DMS53 (cell line): Measurements from ENCODE around the gene SULT1E1.

ENCODE experiments used
- DNase-seq: peaks from one replicate; lab custom pipeline; 2025; lab: John Stamatoyannopoulos, UW

Gene SULT1E1, protein sequence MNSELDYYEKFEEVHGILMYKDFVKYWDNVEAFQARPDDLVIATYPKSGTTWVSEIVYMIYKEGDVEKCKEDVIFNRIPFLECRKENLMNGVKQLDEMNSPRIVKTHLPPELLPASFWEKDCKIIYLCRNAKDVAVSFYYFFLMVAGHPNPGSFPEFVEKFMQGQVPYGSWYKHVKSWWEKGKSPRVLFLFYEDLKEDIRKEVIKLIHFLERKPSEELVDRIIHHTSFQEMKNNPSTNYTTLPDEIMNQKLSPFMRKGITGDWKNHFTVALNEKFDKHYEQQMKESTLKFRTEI

DNA sequence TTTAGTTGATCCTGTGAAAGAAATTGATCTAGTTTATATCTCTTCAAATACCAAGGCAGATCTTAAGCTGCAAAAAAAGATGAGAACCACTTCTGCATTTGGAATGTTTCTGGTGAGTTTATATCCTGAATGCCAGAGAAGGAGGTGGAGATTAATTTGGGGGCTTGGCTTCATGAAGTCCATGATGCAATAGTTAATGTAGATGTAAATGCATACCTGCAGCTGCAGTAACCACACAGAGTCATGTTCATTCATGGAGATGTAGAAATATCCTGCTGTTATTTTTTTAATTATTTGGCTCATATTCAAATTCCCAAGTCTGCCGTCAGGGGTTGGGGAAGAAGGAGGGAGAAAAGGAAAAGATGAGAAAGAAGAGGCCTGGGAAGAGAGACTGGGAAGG, at the start of gene SULT1E1:
Gene SULT1E1, minus strand, starts transcription at position 94 of the 400 bp plus-strand sequence. CDS start 2,501 bp downstream, outside the sequence.
- no peak for DNase-seq

DNA sequence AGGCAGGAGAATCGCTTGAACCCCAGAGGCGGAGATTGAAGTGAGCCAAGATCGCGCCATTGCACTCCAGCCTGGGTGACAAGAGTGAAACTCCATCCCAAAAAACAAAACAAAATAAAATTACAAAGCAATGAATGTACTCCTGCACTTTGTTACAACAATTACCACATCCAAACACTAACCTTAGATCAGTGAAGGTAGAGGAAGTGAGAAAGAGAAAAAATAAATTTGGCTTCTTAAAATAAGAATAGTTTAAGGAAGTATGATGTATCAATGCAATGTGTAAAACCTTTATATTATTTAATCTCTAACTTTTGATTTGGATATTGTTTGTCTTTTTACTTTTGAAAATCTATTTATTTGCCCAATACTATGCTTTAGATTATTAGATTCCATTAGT, 49.2 kb upstream of the SULT1E1 start:
- no peak for DNase-seq

GRCh38 chr4:69907151-69907550, 47.2 kb upstream of the SULT1E1 start:
- no peak for DNase-seq

- DNase-seq, result peak; percentile 53
These were observed 36.7 kb upstream of the SULT1E1 start for GRCh38 chr4:69896530-69897116.

GRCh38 chr4:69894721-69895120, 34.8 kb upstream of the SULT1E1 start:
- DNase-seq, result no peak

DNA sequence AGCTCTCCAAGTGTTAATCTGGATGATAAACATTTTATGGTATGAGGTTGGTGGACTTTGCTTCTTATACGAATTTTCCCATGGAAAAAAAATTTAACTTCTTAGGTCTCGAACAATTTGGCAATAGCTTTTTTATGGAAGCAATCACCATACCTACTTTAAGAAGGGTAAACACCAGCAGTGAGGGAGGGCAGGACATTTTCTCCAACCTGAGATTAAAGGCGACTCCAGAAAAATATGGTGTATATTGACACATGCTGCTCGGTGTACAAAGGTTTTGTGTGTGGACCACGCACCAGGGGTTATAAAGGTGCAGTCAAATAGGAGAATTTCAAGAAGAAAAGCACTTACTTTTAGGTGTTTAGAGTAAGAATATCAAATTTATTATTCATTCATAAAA, 34.2 kb upstream of the SULT1E1 start:
- DNase-seq, result no peak

- no peak for DNase-seq
These were observed 28.4 kb upstream of the SULT1E1 start for GRCh38 chr4:69888336-69888735.

- no peak for DNase-seq
These were observed 22.2 kb upstream of the SULT1E1 start for GRCh38 chr4:69882150-69882549.

DNA sequence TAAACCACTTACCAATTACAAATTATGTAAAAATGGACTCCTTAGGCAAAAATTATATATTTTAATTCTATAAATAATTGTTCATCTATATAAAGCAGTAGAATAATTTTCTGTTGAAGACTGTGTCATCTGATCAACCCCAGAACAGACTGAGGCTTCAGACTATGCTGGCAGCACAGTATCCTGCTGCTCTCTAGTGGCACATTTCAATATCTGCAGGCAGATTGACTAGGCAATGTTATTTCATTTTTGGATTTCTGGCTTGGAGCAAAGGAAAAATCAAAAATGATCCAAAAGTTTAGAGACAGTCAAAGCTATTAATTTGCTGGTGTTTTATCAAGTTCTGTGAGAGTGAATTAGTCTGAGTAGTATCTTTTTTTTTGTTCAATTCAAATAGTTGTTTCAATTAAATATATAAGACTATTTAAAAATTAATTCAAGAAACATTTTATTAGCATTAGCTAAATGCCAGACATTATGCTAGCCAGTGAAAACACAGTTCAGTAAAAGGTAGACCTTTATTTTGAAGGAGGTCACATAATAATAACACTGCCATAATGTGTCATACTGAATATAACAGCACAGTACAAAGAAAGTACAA, 21.3 kb upstream of the SULT1E1 start:
- DNase-seq, result peak; percentile 69

GRCh38 chr4:69878250-69878649, 18.3 kb upstream of the SULT1E1 start:
- no peak for DNase-seq

DNA sequence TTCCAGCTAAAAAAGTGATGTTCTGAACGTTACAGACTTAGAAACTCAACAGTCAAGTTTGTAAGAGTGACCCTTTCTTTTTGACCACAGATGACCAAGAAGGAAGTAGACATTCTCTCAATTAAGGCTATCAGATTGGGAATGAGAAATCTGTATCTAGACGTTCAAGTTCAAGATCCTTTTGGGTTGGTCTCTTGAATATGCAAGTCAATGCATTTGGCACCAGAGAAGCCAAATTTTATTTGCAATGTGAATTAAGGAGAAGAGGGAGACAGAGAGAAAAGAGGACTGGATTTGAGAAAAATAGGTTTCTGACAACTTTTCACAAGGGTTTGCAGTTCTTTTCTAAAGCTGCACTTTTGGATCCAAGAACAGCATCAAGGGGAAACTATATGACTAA, 17.5 kb upstream of the SULT1E1 start:
- DNase-seq, result no peak

DNA sequence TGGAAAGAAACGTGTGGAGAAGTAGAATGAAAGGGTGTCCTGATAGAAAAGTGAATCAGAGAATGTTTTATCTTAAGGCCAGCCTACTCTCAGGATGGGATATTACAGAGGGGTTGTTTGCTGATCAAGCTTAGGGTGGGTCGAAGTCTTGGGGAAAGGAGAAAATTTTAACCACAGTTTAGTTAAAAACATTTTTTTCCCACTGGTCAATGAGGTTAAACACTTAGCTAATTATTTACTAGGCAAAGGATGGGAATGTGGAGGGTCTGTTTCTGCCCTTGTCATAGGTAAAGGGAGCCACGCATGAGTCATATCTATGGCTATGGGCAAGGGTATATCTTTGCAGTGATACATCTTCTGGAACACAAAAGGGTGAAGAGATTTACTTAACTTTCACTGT, 16.1 kb upstream of the SULT1E1 start:
- DNase-seq, result peak; percentile 39

- DNase-seq, result no peak
These were observed 15.6 kb upstream of the SULT1E1 start for GRCh38 chr4:69875576-69875975.

- DNase-seq, result no peak
These were observed 14.6 kb upstream of the SULT1E1 start for GRCh38 chr4:69874507-69874906.

- DNase-seq, result no peak
These were observed 1.8 kb upstream of the SULT1E1 start for GRCh38 chr4:69861756-69862155.

- no peak for DNase-seq
These were observed 765 bp upstream of the SULT1E1 start for GRCh38 chr4:69860521-69861298.

GRCh38 chr4:69859140-69859685, 732 bp downstream of the SULT1E1 start:
- no peak for DNase-seq

- peak; percentile 19 for DNase-seq
These were observed 1.3 kb downstream of the SULT1E1 start for GRCh38 chr4:69858690-69859089.

- no peak for DNase-seq
These were observed 4.1 kb downstream of the SULT1E1 start for GRCh38 chr4:69855822-69856221.

- DNase-seq, result no peak
These were observed 10.0 kb downstream of the SULT1E1 start for GRCh38 chr4:69849969-69850368.

DNA sequence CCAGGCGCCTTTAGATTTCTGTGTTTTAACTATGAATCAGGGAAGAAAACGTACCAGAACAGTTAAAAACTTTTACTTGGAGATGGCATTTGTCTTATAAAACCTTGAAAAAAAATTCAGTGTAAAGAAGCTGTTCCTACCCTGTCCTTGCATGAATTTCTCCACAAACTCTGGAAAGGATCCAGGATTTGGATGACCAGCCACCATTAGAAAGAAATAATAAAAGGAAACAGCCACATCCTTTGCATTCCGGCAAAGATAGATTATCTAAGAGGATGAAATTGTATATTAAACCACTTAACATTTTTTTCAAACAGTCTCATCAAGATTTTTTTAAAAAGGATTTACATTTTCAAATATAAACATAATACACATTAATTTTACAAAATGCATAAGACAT, 10.6 kb downstream of the SULT1E1 start:
- DNase-seq, result no peak

DNA sequence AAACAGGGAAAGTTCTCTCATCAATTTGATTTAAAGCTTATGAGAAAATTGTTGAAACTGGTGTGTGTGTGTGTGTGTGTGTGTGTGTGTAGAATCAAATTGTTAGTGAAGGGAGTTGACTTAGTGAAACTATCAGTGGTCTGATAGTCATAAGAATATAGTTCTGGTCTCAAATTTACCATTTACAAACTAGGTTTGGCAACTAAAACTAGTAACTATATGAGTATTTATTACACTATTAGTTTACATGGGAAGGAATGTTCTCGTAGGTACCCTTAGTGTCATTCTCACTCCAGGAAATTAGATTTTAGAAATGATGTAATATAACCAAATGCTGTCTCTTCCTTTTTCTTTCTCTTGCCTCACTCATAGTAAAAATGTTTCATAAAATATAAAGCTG, 11.9 kb downstream of the SULT1E1 start:
- DNase-seq, result no peak
